Measurements from ENCODE around the gene TOP3B. TPM values are rescaled to one million over a fixed set of nuclear protein-coding genes. Genes with fewer than 3 reads are reported as not detected.

TOP3B gene
- total RNA-seq, 1 donor from 2014 or later, result 32.1 TPM

DNA sequence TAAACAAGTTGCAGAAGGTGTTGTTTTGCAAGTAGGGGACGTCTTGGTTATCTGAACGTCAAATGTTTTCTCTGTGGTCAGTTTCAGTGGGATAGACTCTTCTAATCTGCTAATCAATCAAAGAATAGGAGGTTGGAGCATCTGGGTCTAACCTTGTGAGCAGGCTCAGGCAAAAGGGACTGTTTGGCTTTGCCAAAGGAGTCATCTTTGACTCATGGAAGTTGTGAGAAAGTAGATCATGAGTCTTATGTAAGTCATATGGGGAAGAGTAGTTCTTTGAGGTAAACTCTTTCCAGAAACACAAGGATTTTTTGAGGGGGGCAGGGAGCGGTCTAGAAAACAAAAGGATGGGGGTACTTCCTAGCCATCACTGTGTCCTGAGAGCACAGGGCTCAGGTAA lies 27.1 kb upstream of the TOP3B start:
- Histone ChIP-seq H3K27ac (no peak overlapping the region), H3K4me3 (no peak overlapping the region), H3K27me3 (ENCODE audit: low read depth) (peaks cover 8% of the 10 kb centered on the region), H3K36me3 (no peaks in the 10 kb centered on the region), H3K4me1 (no peaks in the 10 kb centered on the region), H3K9me3 (no peaks in the 10 kb centered on the region)
- ATAC-seq (no peak), DNase-seq (no peak)
- intact Hi-C loops (cut with DNase I), result no loop called here
- TF ChIP-seq, protein P1, sequence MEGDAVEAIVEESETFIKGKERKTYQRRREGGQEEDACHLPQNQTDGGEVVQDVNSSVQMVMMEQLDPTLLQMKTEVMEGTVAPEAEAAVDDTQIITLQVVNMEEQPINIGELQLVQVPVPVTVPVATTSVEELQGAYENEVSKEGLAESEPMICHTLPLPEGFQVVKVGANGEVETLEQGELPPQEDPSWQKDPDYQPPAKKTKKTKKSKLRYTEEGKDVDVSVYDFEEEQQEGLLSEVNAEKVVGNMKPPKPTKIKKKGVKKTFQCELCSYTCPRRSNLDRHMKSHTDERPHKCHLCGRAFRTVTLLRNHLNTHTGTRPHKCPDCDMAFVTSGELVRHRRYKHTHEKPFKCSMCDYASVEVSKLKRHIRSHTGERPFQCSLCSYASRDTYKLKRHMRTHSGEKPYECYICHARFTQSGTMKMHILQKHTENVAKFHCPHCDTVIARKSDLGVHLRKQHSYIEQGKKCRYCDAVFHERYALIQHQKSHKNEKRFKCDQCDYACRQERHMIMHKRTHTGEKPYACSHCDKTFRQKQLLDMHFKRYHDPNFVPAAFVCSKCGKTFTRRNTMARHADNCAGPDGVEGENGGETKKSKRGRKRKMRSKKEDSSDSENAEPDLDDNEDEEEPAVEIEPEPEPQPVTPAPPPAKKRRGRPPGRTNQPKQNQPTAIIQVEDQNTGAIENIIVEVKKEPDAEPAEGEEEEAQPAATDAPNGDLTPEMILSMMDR (IDR thresholded peaks at IDR 0.05), result no peak

DNA sequence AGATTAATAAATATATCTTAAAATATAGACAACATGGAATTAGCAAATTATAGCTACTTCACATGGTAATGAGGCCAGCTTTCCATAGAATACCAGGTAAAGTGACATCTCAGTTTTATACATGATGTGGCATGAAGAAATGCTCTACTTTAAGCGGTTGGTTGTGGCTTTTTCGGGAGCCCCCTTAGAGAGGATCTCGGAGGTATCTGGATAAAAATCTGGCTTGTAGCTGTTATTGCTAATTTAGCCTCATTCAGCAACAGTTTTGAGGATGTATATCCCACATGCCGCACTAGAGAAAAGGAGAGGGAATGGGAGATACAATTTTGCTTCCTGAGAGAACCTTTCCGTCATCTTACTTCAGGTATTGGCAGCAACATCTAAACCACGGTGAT lies 24.0 kb upstream of the TOP3B start:
- TF ChIP-seq, protein P1 (IDR thresholded peaks at IDR 0.05), result no peak
- ATAC-seq, result no peak
- no peak for DNase-seq
- Histone ChIP-seq H3K27me3 (ENCODE audit: low read depth) (peaks cover 8% of the 10 kb centered on the region), H3K36me3 (no peaks in the 10 kb centered on the region), H3K27ac (no peak overlapping the region), H3K4me1 (no peaks in the 10 kb centered on the region), H3K4me3 (no peak overlapping the region), H3K9me3 (no peaks in the 10 kb centered on the region)
- intact Hi-C loops (cut with DNase I), result no loop called here

DNA sequence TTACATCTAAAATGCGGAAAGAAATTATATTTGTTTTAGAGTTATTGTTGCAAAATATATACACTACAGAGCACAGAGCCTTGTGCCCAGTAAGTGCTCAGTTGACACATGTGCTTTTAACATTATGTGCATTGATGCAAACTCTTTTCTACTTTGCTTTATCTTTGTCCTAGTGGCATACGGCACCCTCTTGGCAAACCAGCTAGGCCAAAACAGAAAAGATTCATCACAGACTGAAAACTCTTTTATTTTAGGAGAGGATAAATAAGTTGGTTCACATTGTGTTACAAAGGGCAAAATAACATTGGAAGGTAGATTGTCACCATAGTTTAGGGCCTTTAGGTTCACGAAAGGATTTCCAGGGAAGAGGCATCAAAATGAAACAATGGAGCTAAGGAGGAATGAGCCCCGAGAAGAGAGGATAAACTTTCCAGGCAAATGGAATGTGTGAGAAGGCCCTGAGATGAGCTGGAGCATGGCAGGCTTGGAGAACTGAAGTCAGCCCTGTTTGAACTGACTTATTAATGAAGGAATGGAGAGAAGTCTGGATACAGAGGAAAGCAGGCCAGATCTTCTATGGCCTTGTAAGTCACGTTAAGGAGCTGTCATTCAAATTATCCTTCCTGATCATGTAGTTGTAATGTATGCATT lies 23.5 kb upstream of the TOP3B start:
- TF ChIP-seq, protein P1 (IDR thresholded peaks at IDR 0.05), result no peak
- no peak for DNase-seq

DNA sequence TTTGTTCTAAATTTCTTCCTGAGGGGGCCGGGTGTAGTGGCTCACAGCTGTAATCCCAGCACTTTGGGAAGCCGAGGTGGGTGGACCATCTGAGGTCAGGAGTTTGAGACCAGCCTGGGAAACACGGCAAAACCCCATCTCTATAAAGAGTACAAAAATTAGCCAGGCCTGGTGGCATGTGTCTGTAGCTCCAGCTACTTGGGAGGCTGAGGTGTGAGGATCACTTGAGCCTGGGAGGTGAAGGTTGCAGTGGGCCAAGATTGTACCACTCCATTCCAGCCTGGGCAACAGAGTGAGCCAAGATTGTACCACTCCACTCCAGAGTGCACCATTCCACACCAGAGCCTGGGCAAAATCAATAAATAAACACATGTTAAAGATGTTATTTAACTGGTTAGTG lies 20.6 kb upstream of the TOP3B start:
- Histone ChIP-seq H3K36me3 (no peaks in the 10 kb centered on the region), H3K27ac (no peak overlapping the region), H3K9me3 (no peaks in the 10 kb centered on the region), H3K4me3 (no peak overlapping the region), H3K4me1 (no peaks in the 10 kb centered on the region), H3K27me3 (ENCODE audit: low read depth) (peaks cover under 1% of the 10 kb centered on the region)
- DNase-seq (no peak), ATAC-seq (no peak)
- TF ChIP-seq, protein P1 (IDR thresholded peaks at IDR 0.05), result no peak
- intact Hi-C loops (cut with DNase I), result no loop called here

More for the DNA sequence above, 23.5 kb upstream of the TOP3B start:
- intact Hi-C loops (cut with DNase I), result no loop called here
- Histone ChIP-seq H3K27ac (no peak overlapping the region), H3K9me3 (no peaks in the 10 kb centered on the region), H3K4me3 (no peak overlapping the region), H3K27me3 (ENCODE audit: low read depth) (peaks cover 8% of the 10 kb centered on the region), H3K4me1 (no peaks in the 10 kb centered on the region), H3K36me3 (no peaks in the 10 kb centered on the region)
- no peak for ATAC-seq

DNA sequence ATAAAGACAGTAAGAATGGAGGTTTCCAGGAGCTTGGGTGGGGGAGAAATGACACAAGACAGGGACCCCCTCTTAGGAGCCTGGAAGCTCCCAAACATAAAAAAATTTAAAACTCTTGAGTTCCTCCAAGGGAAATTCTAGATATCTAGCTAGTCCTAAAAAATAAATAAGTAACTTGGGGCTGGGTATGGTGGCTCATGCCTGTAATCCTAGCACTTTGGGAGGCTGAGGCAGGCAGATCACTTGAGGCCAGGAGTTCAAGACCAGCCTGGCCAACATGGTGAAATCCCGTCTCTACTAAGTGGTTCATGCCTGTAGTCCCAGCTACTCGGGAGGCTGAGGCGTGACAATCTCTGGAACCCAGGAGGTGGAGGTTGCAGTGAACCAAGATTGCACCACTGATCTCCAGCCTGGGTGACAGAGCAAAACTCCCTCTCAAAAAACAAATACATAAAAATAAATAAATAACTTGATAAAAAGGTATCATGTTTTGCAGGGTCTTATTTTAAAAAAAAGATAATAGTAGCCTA lies 20.0 kb upstream of the TOP3B start:
- no peak for ATAC-seq
- Histone ChIP-seq H3K27ac (no peak overlapping the region), H3K36me3 (no peaks in the 10 kb centered on the region)

More for the DNA sequence above, 20.0 kb upstream of the TOP3B start:
- no peaks in the 10 kb centered on the region for H3K9me3 ChIP-seq
- no peak for DNase-seq
- intact Hi-C loops (cut with DNase I), result no loop called here
- no peaks in the 10 kb centered on the region for H3K4me1 ChIP-seq
- no peaks in the 10 kb centered on the region for H3K27me3 ChIP-seq (ENCODE audit: low read depth)
- no peak overlapping the region for H3K4me3 ChIP-seq
- TF ChIP-seq, protein P1 (IDR thresholded peaks at IDR 0.05), result no peak
